HG03097 (cell line): ENCODE results near the gene CIITA.
"Not testable (repeated sequence)": the region's sequence is repeated elsewhere in the genome, so short reads cannot be mapped to it uniquely, and the experiment has no call there.

Experiments
- ATAC-seq: cut with Tn5 transposase; IDR thresholded peaks from one replicate; pipeline ENCODE4 v1.9.1; 2021; ENCODE audit not compliant: unreplicated experiment, low FRiP score

The CIITA gene

GRCh38 chr16:10876799-10877341 lies at the start of gene CIITA:
Gene CIITA (plus strand): TSS chr16:10877202. CDS start chr16:10877331, 129 bp downstream.
- peak; percentile 51 for ATAC-seq

- ATAC-seq: no peak
Measured at GRCh38 chr16:10827691-10828341, 49.2 kb upstream of the CIITA start.

GRCh38 chr16:10828851-10829366 lies 48.1 kb upstream of the CIITA start:
- no peak for ATAC-seq

- ATAC-seq: not testable (repeated sequence)
Measured at GRCh38 chr16:10829390-10830098, 47.5 kb upstream of the CIITA start.

- ATAC-seq: not testable (repeated sequence)
Measured at GRCh38 chr16:10830240-10830639, 46.8 kb upstream of the CIITA start.

GRCh38 chr16:10831894-10832886 lies 44.8 kb upstream of the CIITA start:
- ATAC-seq: no peak

GRCh38 chr16:10833271-10833670 lies 43.7 kb upstream of the CIITA start:
- ATAC-seq: no peak

GRCh38 chr16:10834130-10834529 lies 42.9 kb upstream of the CIITA start:
- ATAC-seq: no peak

- ATAC-seq: no peak
Measured at GRCh38 chr16:10834766-10835165, 42.2 kb upstream of the CIITA start.

GRCh38 chr16:10835281-10835931 lies 41.6 kb upstream of the CIITA start:
- ATAC-seq: peak; percentile 50

GRCh38 chr16:10836174-10836853 lies 40.7 kb upstream of the CIITA start:
- ATAC-seq: no peak

- ATAC-seq: no peak
Measured at GRCh38 chr16:10838621-10839278, 38.3 kb upstream of the CIITA start.

- ATAC-seq: no peak
Measured at GRCh38 chr16:10839279-10839666, 37.7 kb upstream of the CIITA start.

- no peak for ATAC-seq
Measured at GRCh38 chr16:10840703-10841102, 36.3 kb upstream of the CIITA start.

GRCh38 chr16:10846213-10846998 lies 30.6 kb upstream of the CIITA start:
- ATAC-seq: no peak

- ATAC-seq: no peak
Measured at GRCh38 chr16:10847176-10847575, 29.8 kb upstream of the CIITA start.

- ATAC-seq: no peak
Measured at GRCh38 chr16:10849736-10850477, 27.1 kb upstream of the CIITA start.

GRCh38 chr16:10850478-10850850 lies 26.5 kb upstream of the CIITA start:
- no peak for ATAC-seq
